ENCODE results near the gene GATA5.

Gene GATA5

GRCh38 chr20:62470001-62470400 lies 5.8 kb downstream of the GATA5 start:
- DNase-seq, result no peak

GRCh38 chr20:62469352-62469751 lies 6.4 kb downstream of the GATA5 start:
- DNase-seq, result no peak

GRCh38 chr20:62466806-62467537 lies 8.8 kb downstream of the GATA5 start:
- DNase-seq, result no peak

- DNase-seq, result no peak
These were observed 9.6 kb downstream of the GATA5 start for GRCh38 chr20:62466072-62466760.

- DNase-seq, result no peak
These were observed 10.8 kb downstream of the GATA5 start for GRCh38 chr20:62464990-62465389.

GRCh38 chr20:62464425-62464770 lies 11.4 kb downstream of the GATA5 start:
- no peak for DNase-seq

GRCh38 chr20:62463651-62464424 lies 12.0 kb downstream of the GATA5 start:
- no peak for DNase-seq

GRCh38 chr20:62462976-62463592 lies 12.7 kb downstream of the GATA5 start:
- DNase-seq, result no peak

GRCh38 chr20:62461834-62462233 lies 14.0 kb downstream of the GATA5 start:
- no peak for DNase-seq

GRCh38 chr20:62461157-62461556 lies 14.6 kb downstream of the GATA5 start:
- no peak for DNase-seq

GRCh38 chr20:62460678-62461077 lies 15.1 kb downstream of the GATA5 start:
- no peak for DNase-seq

GRCh38 chr20:62459488-62459887 lies 16.3 kb downstream of the GATA5 start:
- no peak for DNase-seq

- no peak for DNase-seq
These were observed 17.2 kb downstream of the GATA5 start for GRCh38 chr20:62458275-62459251.

GRCh38 chr20:62457831-62458230 lies 18.0 kb downstream of the GATA5 start:
- DNase-seq, result no peak

- no peak for DNase-seq
These were observed 18.7 kb downstream of the GATA5 start for GRCh38 chr20:62457098-62457497.

- DNase-seq, result no peak
These were observed 19.9 kb downstream of the GATA5 start for GRCh38 chr20:62455929-62456328.

GRCh38 chr20:62454904-62455636 lies 20.7 kb downstream of the GATA5 start:
- no peak for DNase-seq

GRCh38 chr20:62453186-62453808 lies 22.5 kb downstream of the GATA5 start:
- DNase-seq, result no peak

- no peak for DNase-seq
These were observed 23.2 kb downstream of the GATA5 start for GRCh38 chr20:62452475-62453095.

GRCh38 chr20:62451970-62452369 lies 23.8 kb downstream of the GATA5 start:
- no peak for DNase-seq

Data from right forelimb (tissue), 1 donor.